ENCODE measurements around the gene RPTOR.

The RPTOR gene

DNA sequence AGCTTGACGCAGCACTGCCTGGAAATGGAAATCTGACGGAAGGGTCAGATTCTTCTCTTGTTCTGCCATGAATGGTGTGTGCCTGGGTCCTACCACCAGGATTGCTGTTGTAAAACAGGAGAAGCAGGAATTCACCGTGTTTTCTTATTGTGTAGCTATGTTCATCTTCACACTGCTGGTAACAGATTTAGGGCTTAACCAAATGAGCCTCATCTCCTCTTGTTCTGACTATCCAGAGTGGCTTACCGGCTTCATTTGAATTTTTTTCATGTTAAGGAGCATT is 349.7 kb downstream of the RPTOR start:
- DNase-seq (ENCODE audit: low spot score): peak; percentile 56

DNA sequence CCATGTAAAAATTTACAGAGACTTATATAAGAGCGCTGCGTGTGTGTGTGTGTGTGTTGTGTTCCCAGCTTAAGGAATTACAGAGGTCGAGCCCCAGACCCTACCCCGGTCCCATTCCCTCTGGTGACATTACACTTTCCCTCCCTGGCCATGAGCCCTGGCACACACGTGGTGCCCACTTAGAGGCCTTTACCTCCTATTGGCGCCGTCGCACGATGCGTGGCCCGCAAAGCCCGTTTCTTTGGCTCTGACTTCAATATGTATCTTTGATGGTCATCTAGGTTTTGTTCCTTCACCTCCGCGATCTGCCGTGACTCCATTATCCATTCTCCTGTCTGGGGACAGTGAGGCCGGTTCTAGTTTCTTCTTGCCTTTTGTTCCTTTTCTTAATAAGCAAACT is 350.1 kb downstream of the RPTOR start:
- no peak for DNase-seq (ENCODE audit: low spot score)

GRCh38 chr17:80895366-80895765 is 350.7 kb downstream of the RPTOR start:
- no peak for DNase-seq (ENCODE audit: low spot score)

DNA sequence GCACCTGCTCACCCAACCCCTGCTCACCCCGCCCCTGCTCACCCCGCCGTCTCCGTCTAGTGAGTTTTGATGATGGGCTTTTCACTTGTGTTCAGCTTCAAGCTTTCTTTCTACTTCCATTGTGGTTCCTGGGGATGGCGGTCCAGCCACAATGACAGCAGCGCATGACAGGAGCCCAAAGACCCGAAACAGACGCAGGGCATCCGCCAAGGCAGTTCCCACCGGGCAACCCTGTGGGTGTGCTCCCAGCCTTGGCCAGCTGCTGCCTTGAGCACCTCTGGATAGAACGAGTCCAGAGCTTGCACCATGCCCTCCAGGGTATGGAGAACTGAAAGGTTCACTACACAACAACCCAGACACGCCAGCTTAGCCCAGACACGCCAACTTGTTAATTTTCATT is 354.1 kb downstream of the RPTOR start:
- DNase-seq (ENCODE audit: low spot score): no peak

DNA sequence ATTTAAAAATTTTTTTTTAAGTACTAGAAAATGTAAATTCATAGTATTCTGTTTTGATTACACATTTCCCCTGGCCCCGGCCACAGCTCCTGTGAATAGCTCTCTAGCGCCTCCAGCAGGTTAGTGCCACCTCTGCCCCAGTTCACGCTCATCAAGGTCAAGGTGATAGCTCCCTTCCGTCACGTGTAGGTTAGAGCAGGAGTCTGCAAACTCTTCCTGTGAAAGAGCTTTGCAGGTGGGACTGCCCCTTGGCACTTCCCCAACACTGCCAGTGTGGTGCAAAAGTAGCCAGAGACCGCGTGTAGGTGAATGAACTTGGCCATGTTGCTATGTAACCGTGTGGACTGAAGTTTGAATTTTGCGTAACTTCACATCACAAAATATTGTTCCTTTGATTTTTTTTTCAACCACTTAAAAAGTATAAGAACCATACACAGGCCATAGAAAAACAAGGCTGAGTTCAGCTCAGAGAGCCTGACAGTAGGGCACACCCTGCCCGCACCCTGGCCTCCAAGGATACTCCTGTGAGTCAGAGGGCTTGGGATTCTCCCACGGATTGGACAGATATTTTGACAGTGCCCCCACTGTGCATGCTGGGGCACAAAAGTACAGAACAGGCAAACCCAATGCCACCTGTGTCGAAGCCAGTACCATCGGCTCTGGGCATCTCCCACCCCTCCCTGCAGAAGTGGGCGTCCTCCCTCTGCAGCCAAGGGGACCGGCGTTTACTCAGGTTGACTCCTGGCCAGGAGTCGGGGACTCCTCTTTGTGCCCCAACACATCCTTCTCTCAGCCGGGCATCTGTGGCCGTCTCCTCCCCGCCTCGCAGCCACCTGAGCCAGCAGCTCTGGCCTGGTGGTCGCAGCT is 355.0 kb downstream of the RPTOR start:
- DNase-seq (ENCODE audit: low spot score): peak; percentile 87

- DNase-seq (ENCODE audit: low spot score): no peak
Measured at GRCh38 chr17:80901319-80901718, 356.7 kb downstream of the RPTOR start.

DNA sequence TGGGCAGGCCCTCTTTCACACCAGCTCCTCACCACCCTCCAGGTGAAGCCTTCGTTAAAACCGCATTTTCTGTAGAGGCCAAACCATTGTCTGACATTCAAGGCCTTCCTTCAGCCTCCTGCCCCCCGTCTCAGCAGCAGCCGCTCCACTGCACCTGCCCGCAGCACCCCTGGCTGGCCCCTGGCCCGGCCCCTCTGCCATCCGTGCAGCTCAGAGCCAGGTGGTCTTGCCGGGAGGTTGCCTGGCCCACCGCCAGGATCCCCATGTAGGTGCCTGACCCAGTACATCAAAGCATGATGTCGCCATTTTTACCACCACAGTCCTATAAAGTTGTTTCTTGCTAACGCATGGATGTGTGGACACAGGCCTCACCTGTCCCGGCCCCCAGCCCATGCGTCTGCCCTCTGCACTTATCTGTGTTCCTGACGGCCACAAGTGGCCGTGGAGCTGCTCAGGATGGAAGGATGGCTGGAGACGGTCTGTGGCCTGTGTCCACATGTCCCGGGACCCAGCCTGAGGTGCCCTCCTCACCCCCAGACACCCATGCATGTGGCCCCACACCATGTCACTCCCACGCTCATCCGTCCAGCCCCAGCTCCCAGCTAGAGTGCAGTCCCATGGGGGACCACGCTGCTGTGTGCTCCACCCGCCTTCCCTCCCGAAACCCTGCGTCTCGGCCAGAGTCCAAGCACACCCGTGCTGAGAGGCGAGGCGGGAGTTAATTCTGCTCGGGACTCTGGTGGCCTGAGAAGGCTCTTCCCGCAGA is 357.7 kb downstream of the RPTOR start:
- DNase-seq (ENCODE audit: low spot score): no peak

- DNase-seq (ENCODE audit: low spot score): no peak
Measured at GRCh38 chr17:80902963-80903611, 358.4 kb downstream of the RPTOR start.

GRCh38 chr17:80904036-80904753 is 359.6 kb downstream of the RPTOR start:
- DNase-seq (ENCODE audit: low spot score): no peak

DNA sequence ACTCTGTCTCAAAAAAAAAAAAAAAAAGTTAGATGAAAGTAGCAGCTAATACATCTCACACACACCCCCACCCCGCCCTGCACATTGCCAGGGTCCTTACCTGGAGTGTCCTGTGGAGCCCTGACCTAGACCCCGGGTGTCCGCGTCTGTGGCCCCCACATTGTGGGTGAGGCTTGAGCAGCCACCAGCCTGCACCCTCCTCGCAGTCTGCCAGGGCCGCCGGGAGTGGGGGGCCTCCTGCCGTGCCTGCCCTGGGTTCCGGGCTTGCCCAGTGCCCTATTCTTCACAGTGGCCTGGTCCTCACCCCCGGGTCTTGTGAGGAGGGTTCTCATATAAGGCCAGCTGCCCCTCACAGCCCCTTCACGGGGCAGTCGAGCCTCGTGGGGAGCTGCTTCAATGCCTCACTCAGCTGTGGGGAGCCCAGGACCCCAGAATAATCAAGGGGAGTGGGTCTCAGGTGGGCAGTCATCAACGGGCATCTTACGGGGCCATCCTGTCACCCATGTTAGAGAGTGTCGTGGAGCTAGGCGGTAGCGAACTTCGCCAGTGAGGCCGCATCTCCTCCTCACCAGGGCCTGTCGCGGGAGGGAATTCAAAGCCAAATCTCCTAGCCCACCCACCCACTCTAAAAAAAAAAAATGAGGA is 361.1 kb downstream of the RPTOR start:
- DNase-seq (ENCODE audit: low spot score): no peak

- DNase-seq (ENCODE audit: low spot score): no peak
Measured at GRCh38 chr17:80906364-80907259, 362.0 kb downstream of the RPTOR start.

DNA sequence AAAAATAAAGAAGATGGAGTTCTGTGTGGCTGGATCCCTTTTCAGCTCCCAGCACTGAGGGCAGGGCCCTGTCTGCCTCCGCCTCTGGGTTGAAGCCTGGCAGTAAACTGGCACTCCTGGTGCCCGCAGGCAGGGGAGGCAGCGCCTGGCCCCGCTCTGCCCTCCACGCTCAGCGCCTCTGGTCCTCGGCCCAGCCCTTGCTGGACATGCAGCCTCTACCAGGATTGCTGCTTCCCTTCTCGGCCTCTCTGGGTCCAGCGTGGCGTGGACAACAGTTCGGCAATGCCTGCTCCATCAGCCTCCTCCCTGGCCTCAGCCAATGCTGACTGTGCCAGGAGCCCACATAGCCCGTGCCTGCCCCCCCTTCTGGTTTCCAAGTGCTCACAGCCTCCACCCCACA is 362.6 kb downstream of the RPTOR start:
- DNase-seq (ENCODE audit: low spot score): no peak

- DNase-seq (ENCODE audit: low spot score): no peak
Measured at GRCh38 chr17:80908211-80908610, 363.6 kb downstream of the RPTOR start.

GRCh38 chr17:80908776-80909175 is 364.1 kb downstream of the RPTOR start:
- no peak for DNase-seq (ENCODE audit: low spot score)

GRCh38 chr17:80909635-80910034 is 365.0 kb downstream of the RPTOR start:
- no peak for DNase-seq (ENCODE audit: low spot score)

GRCh38 chr17:80910043-80910442 is 365.4 kb downstream of the RPTOR start:
- DNase-seq (ENCODE audit: low spot score): no peak

- DNase-seq (ENCODE audit: low spot score): no peak
Measured at GRCh38 chr17:80912476-80912875, 367.8 kb downstream of the RPTOR start.

DNA sequence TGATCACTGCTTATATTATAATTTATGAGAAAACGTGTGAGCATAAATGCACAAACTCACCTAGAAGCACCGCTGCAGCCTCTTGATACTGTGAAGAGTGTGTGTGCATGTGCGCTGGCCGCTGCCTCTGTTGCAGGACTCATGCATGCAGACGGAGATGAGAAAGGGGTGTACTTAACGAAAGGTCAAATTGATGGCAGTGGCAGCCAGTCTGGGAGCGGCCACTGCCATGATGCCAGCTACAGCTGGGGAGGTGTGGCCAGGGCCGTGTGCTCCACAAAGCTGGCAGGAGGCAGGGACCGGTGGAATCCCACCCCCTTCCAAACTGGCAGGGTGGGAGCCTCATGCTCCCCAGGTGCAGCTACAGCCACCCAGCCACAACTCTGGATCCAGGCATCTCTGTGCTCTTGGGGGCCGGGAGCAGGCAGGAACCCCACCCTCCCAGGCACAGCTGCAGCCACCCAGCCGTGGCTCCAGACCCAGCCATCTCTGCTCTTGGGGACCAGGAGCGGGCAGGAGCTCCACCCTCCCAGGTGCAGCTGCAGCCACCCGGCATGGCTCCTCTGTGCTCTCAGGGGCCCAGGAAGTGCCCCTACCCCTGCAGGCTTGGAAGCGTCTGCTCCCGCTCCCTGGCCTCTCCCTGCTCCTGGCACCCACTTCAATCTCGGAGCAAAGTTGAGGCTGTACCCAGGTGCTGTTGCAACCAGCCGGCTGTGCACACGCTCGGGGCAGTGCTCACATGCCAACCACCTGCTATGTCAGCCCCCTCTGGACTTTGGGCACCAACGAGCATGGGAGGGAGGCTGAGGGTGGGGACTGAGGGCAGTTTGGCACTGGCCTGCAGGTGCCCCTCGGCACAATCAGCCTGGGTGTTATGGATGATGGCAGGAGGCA is 369.5 kb downstream of the RPTOR start:
- DNase-seq (ENCODE audit: low spot score): no peak

GRCh38 chr17:80916246-80916645 is 371.6 kb downstream of the RPTOR start:
- DNase-seq (ENCODE audit: low spot score): no peak
